Fibroblast of lung (primary cell): Measurements from ENCODE around the gene ADGRB3. TPM values are rescaled to one million over a fixed set of nuclear protein-coding genes. Genes with fewer than 3 reads are reported as not detected.
"Not testable (repeated sequence)": the region's sequence is repeated elsewhere in the genome, so short reads cannot be mapped to it uniquely, and the experiment has no call there.

Experiments used
- DNase-seq, 2 donors: peaks; one replicate each; pipeline versions ENCODE4 v3.0.0 to v3.0.0-alpha.2; 2010; ENCODE audit warnings: low read depth in 2 of 2
- H2AFZ ChIP-seq: 2 replicates; pipeline ENCODE4 v1.5.1; 2012; ENCODE audit warnings: low read length, control low read depth, inconsistent platforms
- H3K27ac ChIP-seq: 2 replicates; pipeline ENCODE4 v1.5.1; 2011; ENCODE audit warnings: low read length, control low read depth; ENCODE audit not compliant: insufficient read depth
- H3K27me3 ChIP-seq: 2 replicates; pipeline ENCODE4 v1.5.1; 2011; ENCODE audit warnings: mild to moderate bottlenecking, low read length; ENCODE audit not compliant: control insufficient read depth, insufficient read depth
- H3K36me3 ChIP-seq: 2 replicates; pipeline ENCODE4 v1.5.1; 2011; ENCODE audit warnings: low read length; ENCODE audit not compliant: control insufficient read depth, insufficient read depth
- H3K4me1 ChIP-seq: 2 replicates; pipeline ENCODE4 v1.5.1; 2011; ENCODE audit warnings: low read length; ENCODE audit not compliant: control insufficient read depth, insufficient read depth; ENCODE audit errors: extremely low read depth
- H3K4me2 ChIP-seq: 2 replicates; pipeline ENCODE4 v1.5.1; 2011; ENCODE audit warnings: low read length, control low read depth; ENCODE audit not compliant: insufficient read depth; ENCODE audit errors: extremely low read depth
- H3K4me3 ChIP-seq, 4 experiments: fragments of 200-600 bp in 1 of 4; sonication (generic) in 1 of 4; replicated peaks in 1 of 4; 2 replicates each; pipeline ENCODE4 v1.5.1; 2011 to 2016; ENCODE audit warnings: low read length in 4 of 4, low read depth in 3 of 4, mild to moderate bottlenecking in 3 of 4, control low read depth in 2 of 4, inconsistent platforms in 1 of 4, mixed read lengths in 1 of 4; ENCODE audit not compliant: insufficient read depth in 1 of 4; ENCODE audit errors: control extremely low read depth in 1 of 4
- H3K79me2 ChIP-seq: 2 replicates; pipeline ENCODE4 v1.5.1; 2012; ENCODE audit warnings: mild to moderate bottlenecking, low read length, inconsistent platforms; ENCODE audit not compliant: control insufficient read depth, insufficient read depth
- H3K9ac ChIP-seq: 2 replicates; pipeline ENCODE4 v1.5.1; 2011; ENCODE audit warnings: mild to moderate bottlenecking, low read length, control low read depth; ENCODE audit not compliant: insufficient read depth
- H3K9me3 ChIP-seq: 2 replicates; pipeline ENCODE4 v1.5.1; 2012; ENCODE audit warnings: low read depth, low read length; ENCODE audit not compliant: control insufficient read depth, insufficient read depth
- H4K20me1 ChIP-seq: 2 replicates; pipeline ENCODE4 v1.5.1; 2011; ENCODE audit warnings: low read length; ENCODE audit not compliant: control insufficient read depth, insufficient read depth; ENCODE audit errors: extremely low read depth
- EZH2 ChIP-seq: IDR thresholded peaks from 2 replicates; pipeline ENCODE4 v1.5.1; 2012; ENCODE audit warnings: low read length, control low read depth, mild to moderate bottlenecking; ENCODE audit errors: missing control alignments
- polyA plus RNA-seq, 2 donors: library from polyadenylated mRNA; depleted of rRNA in 1 of 2; stranded (reverse) in 1 of 2; unstranded in 1 of 2; fragments of >200 nt; gene quantifications; 2 replicates each; pipeline ENCODE4 v1.2.1, GENCODE V29; 2011 to 2012; ENCODE audit warnings: missing spikeins in 1 of 2
- total RNA-seq: library from RNA; depleted of rRNA; stranded (reverse); fragments of >200 nt; gene quantifications from 2 replicates; pipeline ENCODE4 v1.2.1, GENCODE V29; 2014
- TF ChIP-seq, protein P1 (sequence below), 2 donors: IDR thresholded peaks in 1 of 2; conservative IDR thresholded peaks in 1 of 2; 1 replicate in 1 of 2; 2 replicates in 1 of 2; pipeline ENCODE4 v1.5.1; 2011 to 2012; ENCODE audit warnings: low read length in 2 of 2, control low read depth in 1 of 2, inconsistent platforms in 1 of 2, low read depth in 1 of 2, mild to moderate bottlenecking in 1 of 2

The ADGRB3 gene
- total and polyA plus RNA-seq, 2 donors (not counting 1 experiment from before 2014, with no cell fraction given), result 0.33 TPM; not detected in 1

- no peak for TF ChIP-seq EZH2
- TF ChIP-seq, protein P1, sequence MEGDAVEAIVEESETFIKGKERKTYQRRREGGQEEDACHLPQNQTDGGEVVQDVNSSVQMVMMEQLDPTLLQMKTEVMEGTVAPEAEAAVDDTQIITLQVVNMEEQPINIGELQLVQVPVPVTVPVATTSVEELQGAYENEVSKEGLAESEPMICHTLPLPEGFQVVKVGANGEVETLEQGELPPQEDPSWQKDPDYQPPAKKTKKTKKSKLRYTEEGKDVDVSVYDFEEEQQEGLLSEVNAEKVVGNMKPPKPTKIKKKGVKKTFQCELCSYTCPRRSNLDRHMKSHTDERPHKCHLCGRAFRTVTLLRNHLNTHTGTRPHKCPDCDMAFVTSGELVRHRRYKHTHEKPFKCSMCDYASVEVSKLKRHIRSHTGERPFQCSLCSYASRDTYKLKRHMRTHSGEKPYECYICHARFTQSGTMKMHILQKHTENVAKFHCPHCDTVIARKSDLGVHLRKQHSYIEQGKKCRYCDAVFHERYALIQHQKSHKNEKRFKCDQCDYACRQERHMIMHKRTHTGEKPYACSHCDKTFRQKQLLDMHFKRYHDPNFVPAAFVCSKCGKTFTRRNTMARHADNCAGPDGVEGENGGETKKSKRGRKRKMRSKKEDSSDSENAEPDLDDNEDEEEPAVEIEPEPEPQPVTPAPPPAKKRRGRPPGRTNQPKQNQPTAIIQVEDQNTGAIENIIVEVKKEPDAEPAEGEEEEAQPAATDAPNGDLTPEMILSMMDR (conservative IDR thresholded peaks at IDR 0.05 in 1 of 2, IDR thresholded peaks at IDR 0.05 in 1 of 2; ENCODE audit: low read depth in 1 of 2, low read length in 2 of 2), result no peak
- Histone ChIP-seq H3K79me2 (no peaks in the 10 kb centered on the region), H3K9ac (no peak overlapping the region), H3K9me3 (no peaks in the 10 kb centered on the region), H3K4me2 (no peak overlapping the region), H2AFZ (no peak overlapping the region), H3K36me3 (no peaks in the 10 kb centered on the region), H3K4me1 (no peaks in the 10 kb centered on the region), H3K27ac (no peak overlapping the region), H3K27me3 (no peaks in the 10 kb centered on the region), H4K20me1 (no peaks in the 10 kb centered on the region), H3K4me3 (no peak overlapping the region)
- no peak for DNase-seq
Measured at GRCh38 chr6:69427882-69428281, 792.8 kb downstream of the ADGRB3 start.

DNA sequence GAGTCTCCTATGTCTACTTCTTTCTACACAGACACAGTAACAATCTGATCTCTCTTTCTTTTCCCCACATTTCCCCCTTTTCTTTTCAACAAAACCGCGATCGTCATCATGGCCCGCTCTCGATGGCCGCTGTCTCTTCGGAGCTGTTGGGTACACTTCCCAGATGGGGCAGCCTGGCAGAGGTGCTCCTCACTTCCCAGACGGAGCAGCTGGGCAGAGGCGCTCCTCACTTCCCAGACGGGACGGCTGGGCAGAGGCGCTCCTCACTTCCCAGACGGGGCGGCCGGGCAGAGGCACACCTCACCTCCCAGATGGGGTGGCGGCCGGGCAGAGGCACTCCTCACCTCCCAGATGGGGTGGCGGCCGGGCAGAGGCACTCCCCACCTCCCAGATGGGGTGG, 797.1 kb downstream of the ADGRB3 start:
- not testable (repeated sequence) for H3K4me1 ChIP-seq, H3K4me3 ChIP-seq, H3K9ac ChIP-seq, H3K36me3 ChIP-seq, H3K9me3 ChIP-seq, H3K27ac ChIP-seq, H3K27me3 ChIP-seq, H3K79me2 ChIP-seq, H2AFZ ChIP-seq, DNase-seq, H4K20me1 ChIP-seq, H3K4me2 ChIP-seq

- not testable (repeated sequence) for H3K4me1 ChIP-seq, H3K27ac ChIP-seq, H3K4me3 ChIP-seq, H2AFZ ChIP-seq, H3K9me3 ChIP-seq, H3K4me2 ChIP-seq, H3K79me2 ChIP-seq, H3K9ac ChIP-seq, H4K20me1 ChIP-seq, DNase-seq, H3K36me3 ChIP-seq, H3K27me3 ChIP-seq
Measured at GRCh38 chr6:69433116-69433515, 798.0 kb downstream of the ADGRB3 start.

- H3K9me3 ChIP-seq, result no peaks in the 10 kb centered on the region
- H2AFZ ChIP-seq, result no peak overlapping the region
- no peak for TF ChIP-seq EZH2
- TF ChIP-seq, protein P1 (conservative IDR thresholded peaks at IDR 0.05 in 1 of 2, IDR thresholded peaks at IDR 0.05 in 1 of 2; ENCODE audit: low read depth in 1 of 2, low read length in 2 of 2), result no peak
- H3K79me2 ChIP-seq, result no peaks in the 10 kb centered on the region
- H3K27ac ChIP-seq, result no peak overlapping the region
- H3K4me1 ChIP-seq, result no peaks in the 10 kb centered on the region
- no peak overlapping the region for H3K9ac ChIP-seq
- H3K4me3 ChIP-seq, result no peak overlapping the region
- no peak overlapping the region for H3K4me2 ChIP-seq
- no peak for DNase-seq
- no peaks in the 10 kb centered on the region for H3K27me3 ChIP-seq
- no peaks in the 10 kb centered on the region for H4K20me1 ChIP-seq
- H3K36me3 ChIP-seq, result no peaks in the 10 kb centered on the region
Measured at GRCh38 chr6:69438113-69438512, 803.0 kb downstream of the ADGRB3 start.
